Measurements from ENCODE around the gene GPRIN1. TPM values are rescaled to one million over a fixed set of nuclear protein-coding genes. Genes with fewer than 3 reads are reported as not detected.

Gene GPRIN1
- total RNA-seq, 2 experiments from 2014 or later: 1.9 to 2.5 TPM

Small RNA genes lying within 50 kb of the gene (microRNA-seq; reads per million reads assigned to microRNA genes)
- not detected for gene MIR4281

Other genes with a start within 250 kb of the GPRIN1 start
- 10 to 100 TPM; 51.0 to 55.7 TPM for gene KIAA1191, start 248.4 kb downstream of the GPRIN1 start, total RNA-seq
- 10 to 100 TPM in 1 of 2 experiments, 1 to 10 TPM in 1; 8.6 to 11.0 TPM for gene ARL10, start 244.7 kb downstream of the GPRIN1 start, total RNA-seq
- 10 to 100 TPM; 44.5 to 46.3 TPM for gene NOP16, start 221.6 kb downstream of the GPRIN1 start, total RNA-seq
- gene HIGD2A, start 221.4 kb downstream of the GPRIN1 start, total RNA-seq: 100 to 1,000 TPM; 129 to 142 TPM
- gene CLTB, start 193.6 kb downstream of the GPRIN1 start, total RNA-seq: 10 to 100 TPM; 65.4 to 67.7 TPM
- 10 to 100 TPM; 31.3 to 31.4 TPM for gene FAF2, start 161.8 kb downstream of the GPRIN1 start, total RNA-seq
- 10 to 100 TPM; 88.3 to 92.7 TPM for gene RNF44, start 72.8 kb downstream of the GPRIN1 start, total RNA-seq
- 1 to 10 TPM; 2.1 to 2.2 TPM for gene CDHR2, start 60.8 kb downstream of the GPRIN1 start, total RNA-seq
- gene SNCB, start 20.4 kb upstream of the GPRIN1 start, total RNA-seq: not detected
- not detected for gene EIF4E1B, start 20.5 kb upstream of the GPRIN1 start, total RNA-seq
- gene TSPAN17, start 37.3 kb upstream of the GPRIN1 start, total RNA-seq: 10 to 100 TPM; 41.6 to 47.4 TPM
- gene UNC5A, start 200.4 kb upstream of the GPRIN1 start, total RNA-seq: not detected